Naive thymus-derived CD4-positive, alpha-beta T cell (primary cell): ENCODE measurements around the gene RBM33. TPM values are rescaled to one million over a fixed set of nuclear protein-coding genes. Genes with fewer than 3 reads are reported as not detected.
"Not testable (repeated sequence)": the region's sequence is repeated elsewhere in the genome, so short reads cannot be mapped to it uniquely, and the experiment has no call there.

ENCODE experiments used
- ATAC-seq: fragments of 150-1000 bp; cut with Tn5 transposase; 2 replicates; pipeline ENCODE4 v1.10.0; 2021; ENCODE audit warnings: mild to moderate bottlenecking, moderate library complexity
- CTCF ChIA-PET: fragments of 350-600 bp; sonication (Branson Sonifier 250); formaldehyde crosslinking; loops from one replicate; lab custom pipeline; 2021; ENCODE audit warnings: antibody characterized with exemption; lab: Charles Lee
- POLR2A ChIA-PET: fragments of 350-600 bp; sonication (Branson Sonifier 250); formaldehyde crosslinking; loops from one replicate; lab custom pipeline; 2021; ENCODE audit warnings: antibody characterized with exemption, inconsistent platforms; lab: Charles Lee
- DNase-seq, 9 donors: peaks; one replicate each; pipeline versions ENCODE4 v3.0.0 to v3.0.0-alpha.2; 2020 to 2022; ENCODE audit warnings: mixed read lengths in 1 of 9
- H3K27ac ChIP-seq: one replicate; pipeline ENCODE4 v1.7.0; 2013; ENCODE audit warnings: mild to moderate bottlenecking, low read depth, low read length, moderate library complexity
- H3K27me3 ChIP-seq, 2 donors: one replicate each; pipeline ENCODE4 v1.7.0; 2013; ENCODE audit warnings: low read length in 2 of 2, mild to moderate bottlenecking in 2 of 2, moderate library complexity in 2 of 2; ENCODE audit not compliant: control insufficient read depth in 2 of 2, insufficient read depth in 2 of 2
- H3K36me3 ChIP-seq, 3 experiments: 1 replicate in 2 of 3; 2 replicates in 1 of 3; pipeline ENCODE4 v1.7.0; 2013; ENCODE audit warnings: low read length in 3 of 3, mild to moderate bottlenecking in 3 of 3, moderate library complexity in 1 of 3; ENCODE audit not compliant: insufficient read depth in 3 of 3, control insufficient read depth in 2 of 3
- H3K4me1 ChIP-seq, 2 donors: one replicate each; pipeline ENCODE4 v1.7.0; 2013; ENCODE audit warnings: low read length in 2 of 2, mild to moderate bottlenecking in 2 of 2, moderate library complexity in 1 of 2; ENCODE audit not compliant: control insufficient read depth in 2 of 2, insufficient read depth in 2 of 2
- H3K4me3 ChIP-seq: 2 replicates; pipeline ENCODE4 v1.7.0; 2013; ENCODE audit warnings: mild to moderate bottlenecking, low read length
- H3K9me3 ChIP-seq, 3 experiments: 1 replicate in 2 of 3; 2 replicates in 1 of 3; pipeline ENCODE4 v1.7.0; 2013; ENCODE audit warnings: low read length in 3 of 3; ENCODE audit not compliant: control insufficient read depth in 2 of 3
- H3K27ac Mint-ChIP-seq, 9 donors: one replicate each; pipeline ENCODE4 v1.8.0; 2020 to 2022; ENCODE audit warnings: mixed read lengths in 9 of 9, mild to moderate bottlenecking in 8 of 9, moderate library complexity in 5 of 9, inconsistent platforms in 2 of 9
- H3K27me3 Mint-ChIP-seq, 5 donors: one replicate each; pipeline ENCODE4 v1.8.0; 2021 to 2022; ENCODE audit warnings: mixed read lengths in 5 of 5, mild to moderate bottlenecking in 1 of 5
- H3K36me3 Mint-ChIP-seq, 5 donors: one replicate each; pipeline ENCODE4 v1.8.0; 2020 to 2022; ENCODE audit warnings: mixed read lengths in 5 of 5, mild to moderate bottlenecking in 3 of 5, inconsistent platforms in 1 of 5
- H3K4me1 Mint-ChIP-seq, 7 donors: one replicate each; pipeline ENCODE4 v1.8.0; 2020 to 2022; ENCODE audit warnings: mixed read lengths in 7 of 7, mild to moderate bottlenecking in 3 of 7, inconsistent platforms in 1 of 7
- H3K4me3 Mint-ChIP-seq, 10 donors: one replicate each; pipeline ENCODE4 v1.8.0; 2020 to 2022; ENCODE audit warnings: mild to moderate bottlenecking in 10 of 10, mixed read lengths in 10 of 10, moderate library complexity in 6 of 10, inconsistent platforms in 2 of 10
- H3K9me3 Mint-ChIP-seq, 11 donors: one replicate each; pipeline ENCODE4 v1.8.0; 2020 to 2022; ENCODE audit warnings: mixed read lengths in 11 of 11, mild to moderate bottlenecking in 4 of 11, inconsistent platforms in 1 of 11, moderate library complexity in 1 of 11
- intact Hi-C, 2 donors: fragments of 100-400 bp; cut with micrococcal nuclease; formaldehyde crosslinking; loops; one replicate each; pipeline ENCODE4 v1.15.1; 2023
- polyA plus RNA-seq, 2 donors: library from polyadenylated mRNA; unstranded; fragments of 300-500 nt; fragmentation: Illumina TruSeq; gene quantifications; one replicate each; pipeline ENCODE4 v1.2.3, GENCODE V29; 2021
- total RNA-seq, 6 experiments: library from RNA in 5 of 6; stranded (reverse) in 5 of 6; gene quantifications; 1 replicate in 5 of 6; 2 replicates in 1 of 6; pipeline ENCODE4 v1.2.3 and lab custom pipeline; 2021 to 2026

The RBM33 gene
- total and polyA plus RNA-seq, 7 experiments from 2014 or later: 43.7 to 177 (median 143) TPM

DNA sequence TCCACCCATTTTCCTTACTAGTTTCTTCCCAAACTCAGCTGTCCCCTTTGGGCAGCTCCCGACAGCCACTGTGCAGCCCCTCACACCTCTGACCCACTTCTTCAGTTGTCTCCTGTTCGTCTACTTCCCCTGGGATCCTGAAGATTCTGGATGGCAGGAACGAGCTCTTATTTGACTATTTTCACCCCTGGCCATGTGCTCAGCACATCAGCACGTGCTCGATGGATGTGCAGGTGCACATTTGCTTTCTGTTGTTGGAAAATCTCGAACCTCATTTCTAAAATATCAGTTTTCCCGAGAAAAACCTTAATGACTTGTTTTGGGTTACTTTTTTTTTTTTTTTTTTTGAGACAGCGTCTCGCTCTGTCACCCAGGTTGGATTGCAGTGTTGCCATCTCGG lies 31.8 kb upstream of the RBM33 start:
- no peaks in the 10 kb centered on the region for H3K27me3 ChIP-seq
- Mint-ChIP-seq H3K27ac (no peak overlapping the region), H3K9me3 (peaks cover 0 to 14% (median 7%) of the 10 kb centered on the region in 11 donors), H3K4me3 (no peak overlapping the region), H3K36me3 (peaks cover 5 to 17% (median 8%) of the 10 kb centered on the region in 5 donors), H3K4me1 (peaks cover 0 to 4% (median 0%) of the 10 kb centered on the region in 7 donors), H3K27me3 (peaks cover 0 to 7% (median 5%) of the 10 kb centered on the region in 5 donors)
- H3K9me3 ChIP-seq: no peaks in the 10 kb centered on the region
- H3K36me3 ChIP-seq: no peaks in the 10 kb centered on the region
- H3K4me1 ChIP-seq: no peaks in the 10 kb centered on the region
- no peak for ATAC-seq
- no peak overlapping the region for H3K4me3 ChIP-seq
- intact Hi-C loops: loop anchor here in 1 of 2 donors (10.0 kb wide), 1 partner anchor 62 kb away; no protein-coding TSS in a partner anchor
- POLR2A ChIA-PET: no interaction called here
- no peak for DNase-seq
- CTCF ChIA-PET: no interaction called here
- no peak overlapping the region for H3K27ac ChIP-seq

DNA sequence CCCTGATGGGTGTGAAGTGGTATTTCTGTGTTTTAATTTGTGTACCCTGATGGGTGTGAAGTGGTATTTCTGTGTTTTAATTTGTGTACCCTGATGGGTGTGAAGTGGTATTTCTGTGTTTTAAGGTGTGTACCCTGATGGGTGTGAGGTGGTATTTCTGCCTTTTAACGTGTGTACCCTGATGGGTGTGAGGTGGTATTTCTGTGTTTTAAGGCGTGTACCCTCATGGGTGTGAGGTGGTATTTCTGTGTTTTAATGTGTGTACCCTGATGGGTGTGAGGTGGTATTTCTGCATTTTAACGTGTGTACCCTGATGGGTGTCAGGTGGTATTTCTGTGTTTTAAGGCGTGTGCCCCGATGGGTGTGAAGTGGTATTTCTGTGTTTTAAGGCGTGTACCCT lies 29.4 kb upstream of the RBM33 start:
- ATAC-seq, CTCF ChIA-PET, POLR2A ChIA-PET: not testable (repeated sequence)

DNA sequence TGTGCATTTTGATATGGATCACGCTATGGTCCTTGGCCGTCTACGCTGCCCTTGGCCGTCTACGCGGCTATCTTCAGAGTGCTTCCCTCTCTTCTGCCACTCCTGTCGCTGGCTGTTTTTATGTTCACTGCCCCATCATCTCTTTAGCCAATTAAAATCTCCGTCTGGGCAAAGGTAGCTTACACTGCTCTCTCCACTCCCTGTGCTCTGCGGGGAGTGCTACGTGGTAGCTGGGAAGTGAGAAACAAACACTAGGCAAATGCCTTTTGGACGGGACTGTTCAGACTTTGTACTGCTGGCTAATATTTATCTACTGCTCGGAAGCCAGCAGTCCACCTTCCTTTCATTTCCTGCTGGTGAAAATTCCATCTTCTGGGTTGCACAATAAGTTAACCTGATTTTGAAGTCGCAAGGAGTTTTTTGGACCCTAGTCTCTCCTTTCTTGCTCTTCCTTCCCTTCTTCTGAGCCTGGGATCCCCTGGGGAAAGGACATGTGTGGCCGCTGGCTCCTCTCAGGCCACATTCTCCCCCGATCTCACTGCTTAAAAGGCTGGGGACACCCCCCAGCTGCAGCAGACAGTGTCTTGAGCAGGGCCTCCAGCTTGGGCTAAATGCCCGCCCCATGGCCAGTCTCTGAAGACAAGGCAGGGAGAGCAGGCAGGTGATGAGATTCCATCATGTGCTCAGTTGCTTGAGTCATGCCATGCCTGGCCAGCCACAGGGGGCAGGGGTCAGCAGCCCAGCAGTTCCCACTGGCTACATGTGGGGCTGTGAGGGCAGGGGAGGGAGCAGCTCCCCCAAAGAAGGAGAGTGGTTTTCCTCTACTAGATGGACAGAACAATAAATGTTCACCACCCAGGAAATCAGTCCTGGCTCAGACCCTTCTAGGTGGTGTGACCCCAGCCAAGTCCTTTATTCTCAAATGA lies 25.5 kb upstream of the RBM33 start:
- Histone ChIP-seq H3K36me3 (no peaks in the 10 kb centered on the region), H3K9me3 (no peaks in the 10 kb centered on the region), H3K4me3 (no peak overlapping the region), H3K27me3 (no peaks in the 10 kb centered on the region), H3K4me1 (no peaks in the 10 kb centered on the region), H3K27ac (no peak overlapping the region)
- DNase-seq: no peak
- H3K4me1 Mint-ChIP-seq: no peaks in the 10 kb centered on the region
- peaks cover 0 to 18% (median 0%) of the 10 kb centered on the region in 5 donors for H3K27me3 Mint-ChIP-seq
- ChIA-PET CTCF (no interaction called here), POLR2A (no interaction called here)
- H3K4me3 Mint-ChIP-seq: no peak overlapping the region
- H3K27ac Mint-ChIP-seq: peak overlapping the region in 1 of 9 donors; percentile 18
- ATAC-seq: no peak
- peaks cover 0 to 14% (median 7%) of the 10 kb centered on the region in 11 donors for H3K9me3 Mint-ChIP-seq
- peaks cover 5 to 17% (median 8%) of the 10 kb centered on the region in 5 donors for H3K36me3 Mint-ChIP-seq
- intact Hi-C loops: loop anchor here in 1 of 2 donors (10.0 kb wide), 1 partner anchor 56 kb away; no protein-coding TSS in a partner anchor

More for the DNA sequence above, 29.4 kb upstream of the RBM33 start:
- intact Hi-C loops: loop anchor here in 1 of 2 donors (10.0 kb wide), 1 partner anchor 60 kb away; no protein-coding TSS in a partner anchor
- not testable (repeated sequence) for H3K27ac Mint-ChIP-seq, H3K27me3 Mint-ChIP-seq, H3K9me3 ChIP-seq, DNase-seq, H3K27ac ChIP-seq, H3K4me1 ChIP-seq, H3K4me3 Mint-ChIP-seq, H3K27me3 ChIP-seq, H3K4me1 Mint-ChIP-seq, H3K36me3 ChIP-seq, H3K4me3 ChIP-seq
- Mint-ChIP-seq H3K36me3 (peaks cover 5 to 17% (median 8%) of the 10 kb centered on the region in 5 donors), H3K9me3 (peaks cover 0 to 14% (median 7%) of the 10 kb centered on the region in 11 donors)

DNA sequence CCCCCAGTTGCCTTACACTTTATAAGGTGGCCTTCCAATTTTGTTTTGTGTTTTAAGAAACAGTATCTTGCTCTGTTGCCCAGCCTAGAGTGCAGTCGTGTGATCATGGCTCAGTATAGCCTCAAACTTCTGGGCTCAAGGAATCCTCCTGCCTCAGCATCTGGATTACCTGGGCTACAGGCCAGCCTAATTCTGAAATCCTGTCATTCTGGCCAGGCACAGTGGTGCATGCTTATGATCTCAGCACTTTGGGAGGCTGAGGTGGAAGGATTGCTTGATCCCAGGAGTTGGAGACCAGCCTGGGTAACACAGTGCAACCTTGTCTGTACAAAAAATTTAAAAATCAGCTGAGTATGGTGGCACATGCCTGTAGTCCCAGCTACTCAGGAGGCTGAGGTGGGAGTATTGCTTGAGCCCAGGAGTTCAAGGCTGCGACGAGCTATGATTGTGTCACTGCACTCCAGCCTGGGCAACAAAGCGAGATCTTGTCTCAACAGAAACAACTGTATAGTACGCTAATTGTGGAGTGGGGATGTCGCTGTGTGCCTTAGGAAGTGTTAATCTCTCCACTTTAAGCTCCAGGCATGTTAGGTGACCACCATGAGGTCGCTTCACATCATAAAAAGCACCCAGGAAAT lies 24.7 kb upstream of the RBM33 start:
- no peaks in the 10 kb centered on the region for H3K36me3 ChIP-seq
- Mint-ChIP-seq H3K4me1 (no peaks in the 10 kb centered on the region), H3K36me3 (peaks cover 5 to 16% (median 6%) of the 10 kb centered on the region in 5 donors), H3K27me3 (peaks cover 0 to 24% (median 0%) of the 10 kb centered on the region in 5 donors), H3K9me3 (peaks cover 0 to 14% (median 5%) of the 10 kb centered on the region in 11 donors), H3K27ac (no peak overlapping the region), H3K4me3 (no peak overlapping the region)
- POLR2A ChIA-PET: no interaction called here
- CTCF ChIA-PET: no interaction called here
- no peaks in the 10 kb centered on the region for H3K9me3 ChIP-seq
- no peak overlapping the region for H3K27ac ChIP-seq
- H3K4me1 ChIP-seq: no peaks in the 10 kb centered on the region
- no peak overlapping the region for H3K4me3 ChIP-seq
- H3K27me3 ChIP-seq: no peaks in the 10 kb centered on the region
- DNase-seq (no peak), ATAC-seq (no peak)
- intact Hi-C loops: loop anchor here in 1 of 2 donors (10.0 kb wide), 1 partner anchor 55 kb away; no protein-coding TSS in a partner anchor

DNA sequence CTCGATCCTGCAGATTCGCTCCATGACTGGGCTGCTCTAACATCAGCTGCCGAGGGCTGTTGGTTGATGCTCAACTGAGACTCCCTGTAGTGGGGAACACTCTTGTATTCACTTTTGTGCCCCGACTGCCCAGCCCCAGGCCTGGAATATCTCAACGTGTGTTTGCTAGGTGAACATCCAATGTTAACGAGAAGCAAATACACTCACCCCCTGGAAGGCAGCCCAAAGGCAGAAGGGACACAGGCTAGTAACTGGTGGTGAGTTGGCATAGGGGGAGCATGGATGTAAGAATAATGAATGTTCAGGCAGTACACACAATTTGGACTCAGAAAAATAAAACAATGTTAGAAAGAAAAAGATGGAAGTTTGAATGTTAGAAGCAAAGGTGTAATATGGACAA lies 24.0 kb upstream of the RBM33 start:
- Histone ChIP-seq H3K4me3 (no peak overlapping the region), H3K4me1 (no peaks in the 10 kb centered on the region), H3K27me3 (no peaks in the 10 kb centered on the region), H3K9me3 (no peaks in the 10 kb centered on the region), H3K36me3 (no peaks in the 10 kb centered on the region), H3K27ac (no peak overlapping the region)
- intact Hi-C loops: no loop called here
- DNase-seq: no peak
- Mint-ChIP-seq H3K4me3 (no peak overlapping the region), H3K9me3 (peaks cover 0 to 6% (median 0%) of the 10 kb centered on the region in 11 donors), H3K36me3 (peaks cover 0 to 9% (median 0%) of the 10 kb centered on the region in 5 donors), H3K27ac (no peak overlapping the region), H3K27me3 (peaks cover 0 to 28% (median 0%) of the 10 kb centered on the region in 5 donors), H3K4me1 (no peaks in the 10 kb centered on the region)
- ChIA-PET POLR2A (no interaction called here), CTCF (no interaction called here)
- no peak for ATAC-seq

DNA sequence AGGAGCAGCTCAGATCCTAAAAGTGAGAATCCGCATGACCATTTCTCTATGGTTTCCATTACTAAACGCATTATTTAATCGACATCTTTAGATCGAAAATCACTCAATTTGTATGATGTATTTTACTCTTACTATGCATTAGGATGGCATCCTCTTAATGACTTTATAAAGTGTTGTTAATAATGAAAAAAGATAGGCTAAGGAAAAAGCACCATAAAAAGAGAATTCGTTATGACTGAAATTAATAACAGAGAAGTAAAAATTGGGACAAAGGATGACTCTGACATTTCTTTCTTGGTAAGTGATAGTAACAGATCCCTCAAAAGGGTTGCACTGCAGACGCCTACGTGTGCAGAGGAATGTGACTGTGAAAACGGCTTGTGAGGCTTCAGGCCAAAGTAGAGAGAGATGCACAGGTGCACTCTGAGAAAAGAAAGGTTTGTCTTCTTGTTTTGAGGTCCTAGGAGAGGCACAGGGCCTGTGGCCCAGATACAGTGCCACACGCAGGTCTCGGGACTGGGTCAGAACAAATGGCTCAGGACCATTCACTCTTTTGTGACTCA lies 23.0 kb upstream of the RBM33 start:
- no peak overlapping the region for H3K4me3 Mint-ChIP-seq
- H3K4me3 ChIP-seq: no peak overlapping the region
- intact Hi-C loops: no loop called here
- peaks cover 0 to 3% (median 0%) of the 10 kb centered on the region in 5 donors for H3K36me3 Mint-ChIP-seq
- no peaks in the 10 kb centered on the region for H3K4me1 Mint-ChIP-seq
- no peak overlapping the region for H3K27ac Mint-ChIP-seq
- DNase-seq (no peak), ATAC-seq (no peak)
- ChIA-PET CTCF (no interaction called here), POLR2A (no interaction called here)
- peaks cover 0 to 31% (median under 1%) of the 10 kb centered on the region in 5 donors for H3K27me3 Mint-ChIP-seq
- H3K9me3 Mint-ChIP-seq: peaks cover 0 to 4% (median 0%) of the 10 kb centered on the region in 11 donors
- H3K36me3 ChIP-seq: no peaks in the 10 kb centered on the region
- H3K27me3 ChIP-seq: no peaks in the 10 kb centered on the region
- H3K4me1 ChIP-seq: no peaks in the 10 kb centered on the region
- no peak overlapping the region for H3K27ac ChIP-seq
- H3K9me3 ChIP-seq: no peaks in the 10 kb centered on the region
